Erythroblast (primary cell): ENCODE measurements around the gene CNIH3.
"Not testable (repeated sequence)": the region's sequence is repeated elsewhere in the genome, so short reads cannot be mapped to it uniquely, and the experiment has no call there.

Experiments used
- DNase-seq, 2 experiments: peaks; one replicate each; lab custom pipeline; 2025; lab: John Stamatoyannopoulos, UW
- GATA1 ChIP-seq: IDR thresholded peaks from 2 replicates; pipeline ENCODE4 v1.6.1; 2011; ENCODE audit warnings: low read depth, mild to moderate bottlenecking, control low read depth, low read length, moderate library complexity
- POLR2A ChIP-seq: IDR thresholded peaks from 2 replicates; pipeline ENCODE4 v1.6.1; 2011; ENCODE audit warnings: mild to moderate bottlenecking, low read length

Gene CNIH3

GRCh38 chr1:224673141-224673540, 57.0 kb downstream of the CNIH3 start:
- no peak for DNase-seq
- TF ChIP-seq GATA1 (no peak), POLR2A (no peak)

GRCh38 chr1:224675590-224675989, 59.5 kb downstream of the CNIH3 start:
- DNase-seq = no peak
- TF ChIP-seq GATA1 (no peak), POLR2A (no peak)

GRCh38 chr1:224676551-224676950, 60.4 kb downstream of the CNIH3 start:
- no peak for TF ChIP-seq GATA1
- no peak for DNase-seq

- TF ChIP-seq GATA1 (no peak), POLR2A (no peak)
- no peak for DNase-seq
These were observed 62.1 kb downstream of the CNIH3 start for GRCh38 chr1:224678168-224678567.

- TF ChIP-seq GATA1 (no peak), POLR2A (no peak)
These were observed 63.5 kb downstream of the CNIH3 start for GRCh38 chr1:224679606-224680005.

GRCh38 chr1:224681816-224682215, 65.7 kb downstream of the CNIH3 start:
- TF ChIP-seq POLR2A = no peak
- TF ChIP-seq GATA1 = no peak

More at GRCh38 chr1:224679606-224680005, 63.5 kb downstream of the CNIH3 start:
- no peak for DNase-seq

GRCh38 chr1:224683936-224684335, 67.8 kb downstream of the CNIH3 start:
- TF ChIP-seq POLR2A (no peak), GATA1 (no peak)
- no peak for DNase-seq

More at GRCh38 chr1:224681816-224682215, 65.7 kb downstream of the CNIH3 start:
- DNase-seq = no peak

GRCh38 chr1:224684979-224685425, 68.9 kb downstream of the CNIH3 start:
- TF ChIP-seq GATA1 (no peak), POLR2A (no peak)
- DNase-seq = no peak

GRCh38 chr1:224686140-224686539, 70.0 kb downstream of the CNIH3 start:
- not testable (repeated sequence) for DNase-seq

- no peak for DNase-seq
- TF ChIP-seq POLR2A (no peak), GATA1 (no peak)
These were observed 71.3 kb downstream of the CNIH3 start for GRCh38 chr1:224687465-224687864.

GRCh38 chr1:224689374-224689773, 73.3 kb downstream of the CNIH3 start:
- TF ChIP-seq POLR2A = no peak
- DNase-seq = no peak

GRCh38 chr1:224690576-224690975, 74.5 kb downstream of the CNIH3 start:
- no peak for DNase-seq
- TF ChIP-seq POLR2A = no peak
- TF ChIP-seq GATA1 = no peak

- TF ChIP-seq GATA1 (no peak), POLR2A (no peak)
- no peak for DNase-seq
These were observed 75.2 kb downstream of the CNIH3 start for GRCh38 chr1:224691148-224691925.

- TF ChIP-seq POLR2A = no peak
- TF ChIP-seq GATA1 = no peak
These were observed 78.9 kb downstream of the CNIH3 start for GRCh38 chr1:224694969-224695368.

GRCh38 chr1:224696021-224696420, 79.9 kb downstream of the CNIH3 start:
- TF ChIP-seq GATA1 (no peak), POLR2A (no peak)
- DNase-seq = no peak

More at GRCh38 chr1:224694969-224695368, 78.9 kb downstream of the CNIH3 start:
- no peak for DNase-seq
